ENCODE results near the gene ANKS1B. TPM values are rescaled to one million over a fixed set of nuclear protein-coding genes. Genes with fewer than 3 reads are reported as not detected.

Gene ANKS1B
- polyA plus RNA-seq, 1 experiment = 0.27 TPM

GRCh38 chr12:99442758-99443157, 542.0 kb downstream of the ANKS1B start:
- Histone ChIP-seq H3K27me3 (ENCODE audit: control insufficient read depth, insufficient read depth, low read length) (no peaks in the 10 kb centered on the region), H3K36me3 (ENCODE audit: control insufficient read depth, insufficient read depth, low read length) (no peaks in the 10 kb centered on the region), H3K4me3 (ENCODE audit: low read depth, low read length) (no peak overlapping the region)
- CTCF ChIA-PET = no interaction called here
- POLR2A ChIA-PET = no interaction called here
- DNase-seq (ENCODE audit: low read depth) = no peak
- no peak for TF ChIP-seq CTCF (IDR thresholded peaks at IDR 0.05; ENCODE audit: insufficient read depth, low read depth, low read length)

GRCh38 chr12:99439399-99439798, 545.3 kb downstream of the ANKS1B start:
- Histone ChIP-seq H3K36me3 (ENCODE audit: control insufficient read depth, insufficient read depth, low read length) (no peaks in the 10 kb centered on the region), H3K27me3 (ENCODE audit: control insufficient read depth, insufficient read depth, low read length) (no peaks in the 10 kb centered on the region), H3K4me3 (ENCODE audit: low read depth, low read length) (no peak overlapping the region)
- DNase-seq (ENCODE audit: low read depth) = no peak
- ChIA-PET CTCF (no interaction called here), POLR2A (no interaction called here)
- no peak for TF ChIP-seq CTCF (IDR thresholded peaks at IDR 0.05; ENCODE audit: insufficient read depth, low read depth, low read length)

- DNase-seq (ENCODE audit: low read depth) = no peak
- ChIA-PET CTCF (no interaction called here), POLR2A (no interaction called here)
- no peak overlapping the region for H3K4me3 ChIP-seq (ENCODE audit: low read depth, low read length)
- H3K27me3 ChIP-seq (ENCODE audit: control insufficient read depth, insufficient read depth, low read length) = no peaks in the 10 kb centered on the region
- TF ChIP-seq CTCF (IDR thresholded peaks at IDR 0.05; ENCODE audit: insufficient read depth, low read depth, low read length) = no peak
- no peaks in the 10 kb centered on the region for H3K36me3 ChIP-seq (ENCODE audit: control insufficient read depth, insufficient read depth, low read length)
Observed at GRCh38 chr12:99436584-99436983, 548.2 kb downstream of the ANKS1B start.

- ChIA-PET CTCF (no interaction called here), POLR2A (no interaction called here)
- Histone ChIP-seq H3K27me3 (ENCODE audit: control insufficient read depth, insufficient read depth, low read length) (no peaks in the 10 kb centered on the region), H3K36me3 (ENCODE audit: control insufficient read depth, insufficient read depth, low read length) (no peaks in the 10 kb centered on the region), H3K4me3 (ENCODE audit: low read depth, low read length) (no peak overlapping the region)
- DNase-seq (ENCODE audit: low read depth) = no peak
- TF ChIP-seq CTCF (IDR thresholded peaks at IDR 0.05; ENCODE audit: insufficient read depth, low read depth, low read length) = no peak
Observed at GRCh38 chr12:99435095-99435791, 549.5 kb downstream of the ANKS1B start.

GRCh38 chr12:99433155-99433554, 551.6 kb downstream of the ANKS1B start:
- Histone ChIP-seq H3K27me3 (ENCODE audit: control insufficient read depth, insufficient read depth, low read length) (no peaks in the 10 kb centered on the region), H3K36me3 (ENCODE audit: control insufficient read depth, insufficient read depth, low read length) (no peaks in the 10 kb centered on the region), H3K4me3 (ENCODE audit: low read depth, low read length) (no peak overlapping the region)
- ChIA-PET POLR2A (no interaction called here), CTCF (no interaction called here)
- no peak for DNase-seq (ENCODE audit: low read depth)
- TF ChIP-seq CTCF (IDR thresholded peaks at IDR 0.05; ENCODE audit: insufficient read depth, low read depth, low read length) = no peak
